ENCODE measurements around the gene CEACAM1.

CEACAM1 gene

GRCh38 chr19:42479736-42480135 lies 48.5 kb downstream of the CEACAM1 start:
- no peaks in the 10 kb centered on the region for H3K27me3 ChIP-seq (ENCODE audit: insufficient read depth, poor library complexity, severe bottlenecking)
- no peak for TF ChIP-seq POLR2AphosphoS5 (IDR thresholded peaks at IDR 0.05; ENCODE audit: low read depth)
- no peak overlapping the region for H3K4me3 ChIP-seq (replicated peaks; ENCODE audit: insufficient read depth, low read length)
- H3K27ac ChIP-seq (replicated peaks): no peak overlapping the region
- DNase-seq (ENCODE audit: low read depth in 1 of 2, low spot score in 1 of 2): no peak

DNA sequence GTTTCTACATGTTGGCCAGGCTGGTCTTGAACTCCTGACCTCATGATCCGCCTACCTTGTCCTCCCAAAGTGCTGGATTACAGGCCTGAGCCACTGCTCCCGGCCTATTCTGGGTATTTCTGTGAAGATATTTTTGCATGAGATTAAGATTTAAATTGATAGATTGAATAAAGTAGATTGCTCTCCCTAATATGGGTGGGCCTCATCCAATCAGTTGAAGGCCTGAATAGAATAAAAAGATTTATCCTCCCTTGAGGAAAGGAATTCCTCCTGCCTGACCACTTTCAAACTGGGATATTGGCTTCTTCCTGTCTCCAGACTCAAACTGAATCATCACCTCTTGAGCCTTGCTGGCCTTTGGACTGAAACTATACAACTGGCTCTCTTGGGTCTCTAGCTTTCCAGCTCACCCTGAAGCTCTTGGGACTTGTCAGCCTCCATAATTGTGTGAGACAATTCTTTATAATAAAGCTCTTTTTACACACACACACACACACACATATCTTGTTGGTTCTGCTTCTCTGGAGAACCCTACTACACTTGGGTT lies 49.4 kb downstream of the CEACAM1 start:
- Histone ChIP-seq H3K4me3 (replicated peaks; ENCODE audit: insufficient read depth, low read length) (no peak overlapping the region), H3K27ac (replicated peaks) (no peak overlapping the region), H3K27me3 (ENCODE audit: insufficient read depth, poor library complexity, severe bottlenecking) (no peaks in the 10 kb centered on the region)
- no peak for DNase-seq (ENCODE audit: low read depth in 1 of 2, low spot score in 1 of 2)
- no peak for TF ChIP-seq SPI1 (IDR thresholded peaks at IDR 0.05; ENCODE audit: borderline replicate concordance, low read depth)
- no peak for TF ChIP-seq POLR2AphosphoS5 (IDR thresholded peaks at IDR 0.05; ENCODE audit: low read depth)
- no peak for TF ChIP-seq GABPA (IDR thresholded peaks at IDR 0.05; ENCODE audit: low read depth)
- TF ChIP-seq, protein P1, sequence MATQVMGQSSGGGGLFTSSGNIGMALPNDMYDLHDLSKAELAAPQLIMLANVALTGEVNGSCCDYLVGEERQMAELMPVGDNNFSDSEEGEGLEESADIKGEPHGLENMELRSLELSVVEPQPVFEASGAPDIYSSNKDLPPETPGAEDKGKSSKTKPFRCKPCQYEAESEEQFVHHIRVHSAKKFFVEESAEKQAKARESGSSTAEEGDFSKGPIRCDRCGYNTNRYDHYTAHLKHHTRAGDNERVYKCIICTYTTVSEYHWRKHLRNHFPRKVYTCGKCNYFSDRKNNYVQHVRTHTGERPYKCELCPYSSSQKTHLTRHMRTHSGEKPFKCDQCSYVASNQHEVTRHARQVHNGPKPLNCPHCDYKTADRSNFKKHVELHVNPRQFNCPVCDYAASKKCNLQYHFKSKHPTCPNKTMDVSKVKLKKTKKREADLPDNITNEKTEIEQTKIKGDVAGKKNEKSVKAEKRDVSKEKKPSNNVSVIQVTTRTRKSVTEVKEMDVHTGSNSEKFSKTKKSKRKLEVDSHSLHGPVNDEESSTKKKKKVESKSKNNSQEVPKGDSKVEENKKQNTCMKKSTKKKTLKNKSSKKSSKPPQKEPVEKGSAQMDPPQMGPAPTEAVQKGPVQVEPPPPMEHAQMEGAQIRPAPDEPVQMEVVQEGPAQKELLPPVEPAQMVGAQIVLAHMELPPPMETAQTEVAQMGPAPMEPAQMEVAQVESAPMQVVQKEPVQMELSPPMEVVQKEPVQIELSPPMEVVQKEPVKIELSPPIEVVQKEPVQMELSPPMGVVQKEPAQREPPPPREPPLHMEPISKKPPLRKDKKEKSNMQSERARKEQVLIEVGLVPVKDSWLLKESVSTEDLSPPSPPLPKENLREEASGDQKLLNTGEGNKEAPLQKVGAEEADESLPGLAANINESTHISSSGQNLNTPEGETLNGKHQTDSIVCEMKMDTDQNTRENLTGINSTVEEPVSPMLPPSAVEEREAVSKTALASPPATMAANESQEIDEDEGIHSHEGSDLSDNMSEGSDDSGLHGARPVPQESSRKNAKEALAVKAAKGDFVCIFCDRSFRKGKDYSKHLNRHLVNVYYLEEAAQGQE (IDR thresholded peaks at IDR 0.05; ENCODE audit: insufficient replicate concordance, low read depth): no peak
- TF ChIP-seq CTCF (IDR thresholded peaks at IDR 0.05; ENCODE audit: insufficient read depth, low read length): no peak

GRCh38 chr19:42477933-42478332 lies 50.3 kb downstream of the CEACAM1 start:
- no peak for DNase-seq (ENCODE audit: low read depth in 1 of 2, low spot score in 1 of 2)
- H3K27me3 ChIP-seq (ENCODE audit: insufficient read depth, poor library complexity, severe bottlenecking): peaks cover under 1% of the 10 kb centered on the region
- no peak overlapping the region for H3K4me3 ChIP-seq (replicated peaks; ENCODE audit: insufficient read depth, low read length)
- H3K27ac ChIP-seq (replicated peaks): no peak overlapping the region
- TF ChIP-seq, protein P1 (IDR thresholded peaks at IDR 0.05; ENCODE audit: insufficient replicate concordance, low read depth): no peak
- no peak for TF ChIP-seq POLR2AphosphoS5 (IDR thresholded peaks at IDR 0.05; ENCODE audit: low read depth)
- no peak for TF ChIP-seq SPI1 (IDR thresholded peaks at IDR 0.05; ENCODE audit: borderline replicate concordance, low read depth)
- TF ChIP-seq GABPA (IDR thresholded peaks at IDR 0.05; ENCODE audit: low read depth): no peak
- no peak for TF ChIP-seq CTCF (IDR thresholded peaks at IDR 0.05; ENCODE audit: insufficient read depth, low read length)

- no peak overlapping the region for H3K27ac ChIP-seq (replicated peaks)
- DNase-seq (ENCODE audit: low read depth in 1 of 2, low spot score in 1 of 2): no peak
- H3K4me3 ChIP-seq (replicated peaks; ENCODE audit: insufficient read depth, low read length): no peak overlapping the region
- H3K27me3 ChIP-seq (ENCODE audit: insufficient read depth, poor library complexity, severe bottlenecking): peaks cover 3% of the 10 kb centered on the region
- TF ChIP-seq GABPA (IDR thresholded peaks at IDR 0.05; ENCODE audit: low read depth) (no peak), CTCF (IDR thresholded peaks at IDR 0.05; ENCODE audit: insufficient read depth, low read length) (no peak)
These were observed 51.2 kb downstream of the CEACAM1 start for GRCh38 chr19:42477117-42477516.
